Neural cell (in vitro differentiated cells): ENCODE results near the gene GRAMD1B.

Experiments used
- CTCF ChIP-seq: fragments of 450-650 bp; IDR thresholded peaks from 2 replicates; pipeline ENCODE4 v1.5.1; 2014; ENCODE audit warnings: antibody characterized with exemption, mild to moderate bottlenecking, moderate library complexity; ENCODE audit not compliant: poor library complexity, severe bottlenecking
- EZH2 ChIP-seq: fragments of 200-600, 300-800 bp; shearing (Covaris generic), sonication (generic); IDR thresholded peaks from 2 replicates; pipeline ENCODE4 v1.6.1; 2014; ENCODE audit warnings: antibody characterized with exemption, low read length, borderline replicate concordance, mild to moderate bottlenecking; ENCODE audit not compliant: insufficient read depth, poor library complexity, severe bottlenecking
- POLR2AphosphoS5 ChIP-seq: IDR thresholded peaks from 2 replicates; pipeline ENCODE4 v1.6.1; 2012

GRCh38 chr11:123581651-123582399 lies 151.8 kb downstream of the GRAMD1B start:
- TF ChIP-seq CTCF (no peak), POLR2AphosphoS5 (no peak), EZH2 (no peak)
